Vagina (tissue), 2 donors: ENCODE results near the gene MAP7D3.

Source experiments
- POLR2A ChIP-seq, 2 donors: fragments of 450-650 bp; IDR thresholded peaks; one replicate each; pipeline ENCODE4 v1.6.1; 2017; ENCODE audit warnings: antibody characterized with exemption in 2 of 2, mild to moderate bottlenecking in 2 of 2, moderate library complexity in 2 of 2
- POLR2AphosphoS5 ChIP-seq, 2 donors: sonication (generic); formaldehyde crosslinking; IDR thresholded peaks; one replicate each; pipeline ENCODE4 v1.9.0; 2017; ENCODE audit warnings: antibody characterized with exemption in 2 of 2, mild to moderate bottlenecking in 2 of 2, low read depth in 1 of 2; ENCODE audit not compliant: insufficient read depth in 1 of 2
- TF ChIP-seq, protein P1 (sequence below), 3 experiments: fragments of 450-650 bp in 2 of 3; fragments of 200-600 bp in 1 of 3; sonication (generic) in 1 of 3; IDR thresholded peaks; one replicate each; pipeline ENCODE4 v1.5.1; 2017 to 2019; ENCODE audit warnings: antibody characterized with exemption in 3 of 3, mild to moderate bottlenecking in 2 of 3, moderate library complexity in 2 of 3

DNA sequence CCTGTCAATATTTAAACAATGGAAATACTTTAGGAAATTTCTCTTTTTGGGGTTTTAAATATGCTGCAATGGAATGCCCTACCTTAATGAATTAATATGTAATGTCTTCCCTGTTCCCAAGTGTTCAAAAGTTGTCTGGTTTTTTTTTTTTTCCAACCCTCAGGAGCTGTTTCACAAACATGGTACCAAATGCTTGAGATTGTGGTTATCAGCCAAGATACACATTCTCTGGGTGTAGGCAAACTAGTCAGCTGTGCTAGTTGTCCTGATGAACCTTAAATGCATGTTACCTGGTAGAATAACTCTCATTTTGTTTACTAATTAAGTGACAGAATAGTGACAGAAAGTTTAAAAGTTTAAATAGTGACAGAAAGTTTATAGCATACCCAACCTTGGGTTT is 53.2 kb downstream of the MAP7D3 start:
- TF ChIP-seq, protein P1, sequence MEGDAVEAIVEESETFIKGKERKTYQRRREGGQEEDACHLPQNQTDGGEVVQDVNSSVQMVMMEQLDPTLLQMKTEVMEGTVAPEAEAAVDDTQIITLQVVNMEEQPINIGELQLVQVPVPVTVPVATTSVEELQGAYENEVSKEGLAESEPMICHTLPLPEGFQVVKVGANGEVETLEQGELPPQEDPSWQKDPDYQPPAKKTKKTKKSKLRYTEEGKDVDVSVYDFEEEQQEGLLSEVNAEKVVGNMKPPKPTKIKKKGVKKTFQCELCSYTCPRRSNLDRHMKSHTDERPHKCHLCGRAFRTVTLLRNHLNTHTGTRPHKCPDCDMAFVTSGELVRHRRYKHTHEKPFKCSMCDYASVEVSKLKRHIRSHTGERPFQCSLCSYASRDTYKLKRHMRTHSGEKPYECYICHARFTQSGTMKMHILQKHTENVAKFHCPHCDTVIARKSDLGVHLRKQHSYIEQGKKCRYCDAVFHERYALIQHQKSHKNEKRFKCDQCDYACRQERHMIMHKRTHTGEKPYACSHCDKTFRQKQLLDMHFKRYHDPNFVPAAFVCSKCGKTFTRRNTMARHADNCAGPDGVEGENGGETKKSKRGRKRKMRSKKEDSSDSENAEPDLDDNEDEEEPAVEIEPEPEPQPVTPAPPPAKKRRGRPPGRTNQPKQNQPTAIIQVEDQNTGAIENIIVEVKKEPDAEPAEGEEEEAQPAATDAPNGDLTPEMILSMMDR (IDR thresholded peaks at IDR 0.05) = no peak
- TF ChIP-seq POLR2A (IDR thresholded peaks at IDR 0.05) (no peak), POLR2AphosphoS5 (IDR thresholded peaks at IDR 0.05; ENCODE audit: insufficient read depth in 1 of 2, low read depth in 1 of 2) (no peak)
